Skin of body (tissue), 2 donors: ENCODE results near the gene NAXD. TPM values are rescaled to one million over a fixed set of nuclear protein-coding genes. Genes with fewer than 3 reads are reported as not detected.
"Not testable (repeated sequence)": the region's sequence is repeated elsewhere in the genome, so short reads cannot be mapped to it uniquely, and the experiment has no call there.

Source experiments
- DNase-seq: peaks from one replicate; lab custom pipeline; 2025; lab: John Stamatoyannopoulos, UW
- total RNA-seq: library from RNA; depleted of rRNA; stranded (reverse); fragments of >200 nt; gene quantifications from one replicate; pipeline ENCODE4 v1.2.3, GENCODE V29; 2014

The NAXD gene
- total RNA-seq, 1 donor from 2014 or later = 15.4 TPM

DNA sequence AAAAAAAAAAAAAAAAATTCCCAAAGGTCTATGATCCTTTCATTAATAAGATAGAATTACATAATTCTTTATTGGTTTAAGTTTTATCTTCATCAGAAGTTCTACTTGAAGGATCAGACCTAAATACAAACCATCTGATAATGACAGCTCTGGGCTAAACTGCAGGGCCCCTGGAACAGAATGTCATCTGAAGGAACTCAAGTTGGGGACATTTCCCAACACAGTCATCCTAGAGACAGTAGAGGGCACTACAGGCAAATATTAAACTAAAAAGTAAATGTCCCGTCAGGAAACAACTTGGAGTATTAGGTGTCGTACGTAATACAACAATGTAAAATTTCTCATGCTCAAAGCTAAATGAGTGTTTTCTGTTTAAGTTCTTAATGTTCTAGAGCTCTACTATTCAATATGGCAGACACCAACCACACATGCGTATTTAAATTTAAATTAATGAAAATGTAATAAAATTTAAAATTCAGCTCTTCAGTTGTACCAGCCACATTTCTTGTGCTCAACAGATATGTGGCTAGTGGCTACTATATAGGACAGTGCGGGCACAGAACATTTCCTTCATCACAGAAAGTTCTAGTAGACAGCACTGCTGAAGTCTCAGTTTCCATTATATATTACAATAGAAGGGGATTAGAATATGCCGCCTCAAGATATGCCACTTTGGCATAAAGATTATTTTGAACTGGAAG, 21.8 kb upstream of the NAXD start:
- peak; percentile 47 for DNase-seq

DNA sequence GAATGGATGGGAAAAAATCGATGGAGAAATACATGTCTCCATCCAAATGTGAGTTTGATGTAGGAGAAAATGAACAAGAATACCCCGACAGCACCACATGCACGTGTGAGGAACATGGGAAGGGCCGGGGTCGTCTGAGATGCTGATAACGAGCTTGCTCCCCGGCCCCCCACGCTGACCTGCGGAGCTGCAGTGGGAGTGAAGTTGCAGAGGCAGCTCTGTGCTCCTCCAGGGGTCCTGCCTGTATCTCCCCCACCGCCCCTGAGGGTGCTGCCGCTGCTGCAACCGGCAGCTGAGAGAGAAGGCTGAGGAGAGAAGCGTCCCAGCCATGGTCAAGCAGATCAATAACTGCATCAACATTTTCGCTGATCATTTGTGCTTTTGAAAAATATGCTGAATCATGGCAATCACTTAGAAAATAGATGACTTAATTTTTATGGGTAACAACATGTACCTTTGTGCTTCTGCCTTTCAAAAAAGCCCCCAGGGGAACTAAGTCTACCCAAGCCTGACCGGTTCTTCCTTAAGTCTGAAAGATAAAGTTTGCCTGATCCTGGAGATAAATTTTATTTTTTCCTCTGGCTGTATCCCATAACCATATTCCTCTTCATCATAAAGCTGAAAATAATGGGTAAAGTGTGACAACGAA, 18.2 kb upstream of the NAXD start:
- DNase-seq = no peak

DNA sequence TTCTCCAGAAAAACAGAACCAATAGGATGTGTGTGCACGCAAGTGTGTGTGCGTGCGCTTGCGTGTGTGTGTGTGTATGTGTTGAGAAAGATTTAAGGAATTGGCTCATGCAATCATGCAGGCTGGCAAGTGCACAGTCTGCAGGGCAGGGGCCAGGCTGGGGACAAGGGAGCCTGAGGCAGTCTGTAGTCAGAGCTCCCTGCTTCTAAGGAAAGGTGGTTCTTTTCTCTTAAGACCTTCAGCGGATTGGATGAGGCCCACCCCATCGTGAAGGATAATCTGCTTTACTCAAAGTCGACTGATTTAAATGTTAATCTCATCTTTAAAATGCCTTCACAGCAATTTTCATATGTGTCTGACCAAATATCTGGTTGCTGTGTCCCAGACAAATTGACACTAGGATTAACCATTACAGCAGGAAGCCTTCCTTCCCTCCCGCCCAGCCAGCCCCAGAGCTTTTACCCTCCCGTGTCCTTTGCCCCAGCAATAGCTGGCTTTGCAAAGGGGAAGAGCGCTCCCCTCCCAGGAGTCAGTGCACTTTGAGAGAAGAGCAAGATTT, 15.0 kb upstream of the NAXD start:
- DNase-seq = no peak

DNA sequence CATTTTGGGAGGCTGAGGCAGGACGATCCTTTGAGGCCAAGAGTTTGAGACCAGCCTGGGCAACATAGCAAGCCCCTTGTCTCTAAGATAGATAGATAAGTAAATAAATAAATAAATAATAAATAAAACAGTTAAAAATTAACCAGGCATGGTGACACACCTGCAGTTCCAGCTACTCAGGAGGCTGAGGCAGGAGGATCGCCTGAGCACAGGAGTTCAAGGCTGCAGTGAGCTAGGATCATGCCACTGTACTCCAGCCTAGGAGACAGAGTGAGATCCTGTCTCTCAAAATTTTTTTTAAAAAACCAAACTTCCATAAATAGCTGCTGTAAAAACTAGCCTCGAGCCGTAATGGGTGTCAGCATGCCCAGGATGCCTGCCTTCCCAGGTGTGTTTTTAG, 14.4 kb upstream of the NAXD start:
- DNase-seq = no peak

DNA sequence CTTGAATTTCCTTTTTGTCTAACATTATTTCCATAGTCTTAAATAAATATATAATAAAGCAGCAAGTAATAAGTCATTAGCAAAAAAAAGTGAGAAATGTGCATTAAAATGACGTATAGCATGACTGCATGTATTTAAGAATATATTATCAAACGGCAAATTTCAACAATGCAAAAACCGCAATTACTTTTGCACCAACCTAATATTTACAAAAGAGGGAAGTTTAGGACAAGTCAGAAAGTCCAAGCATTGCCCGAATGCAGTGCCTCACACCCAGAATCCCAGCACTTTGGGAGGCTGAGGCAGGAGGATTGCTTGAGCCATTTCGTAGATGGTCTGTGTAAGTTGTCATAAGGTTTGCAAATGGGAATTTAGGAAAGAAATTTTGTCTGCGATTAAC, 10.2 kb upstream of the NAXD start:
- DNase-seq = no peak

DNA sequence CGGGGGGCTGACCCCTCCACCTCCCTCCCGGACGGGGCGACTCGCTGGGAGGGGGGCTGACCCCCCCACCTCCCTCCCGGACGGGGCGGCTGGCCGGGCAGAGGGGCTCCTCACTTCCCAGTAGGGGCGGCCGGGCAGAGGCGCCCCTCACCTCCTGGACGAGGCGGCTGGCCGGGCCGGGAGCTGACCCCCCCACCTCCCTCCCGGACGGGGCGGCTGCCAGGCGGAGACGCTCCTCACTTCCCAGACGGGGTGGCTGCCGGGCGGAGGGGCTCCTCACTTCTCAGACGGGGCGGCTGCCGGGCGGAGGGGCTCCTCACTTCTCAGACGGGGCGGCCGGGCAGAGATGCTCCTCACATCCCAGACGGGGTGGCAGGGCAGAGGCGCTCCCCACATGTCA, 9.1 kb upstream of the NAXD start:
- not testable (repeated sequence) for DNase-seq

DNA sequence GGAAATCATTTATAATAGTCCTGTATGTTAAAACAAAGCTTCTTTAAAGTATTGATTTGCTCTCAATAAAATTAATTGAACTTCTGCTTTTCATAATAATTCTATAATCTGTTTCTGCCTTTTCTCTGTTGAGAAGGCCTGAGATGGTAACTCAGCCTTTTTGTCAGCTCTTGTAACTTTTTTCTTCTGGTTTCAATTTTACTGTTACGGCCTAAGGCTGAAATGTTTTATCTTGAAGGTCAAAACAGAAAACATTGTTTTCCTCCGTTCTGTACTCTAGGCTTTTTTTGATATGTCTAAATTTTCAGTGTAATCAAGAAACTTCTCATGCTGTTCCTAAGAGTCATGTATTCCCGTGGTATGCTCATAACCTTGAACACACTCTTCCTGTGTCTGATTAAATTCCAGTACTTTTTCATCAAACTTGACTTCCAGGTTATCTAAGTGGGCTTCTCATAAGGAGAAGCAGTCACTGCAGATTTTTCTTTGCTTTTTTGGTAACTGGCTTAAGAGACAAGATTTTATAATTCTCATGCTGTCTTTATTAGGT, 7.6 kb upstream of the NAXD start:
- DNase-seq = no peak

DNA sequence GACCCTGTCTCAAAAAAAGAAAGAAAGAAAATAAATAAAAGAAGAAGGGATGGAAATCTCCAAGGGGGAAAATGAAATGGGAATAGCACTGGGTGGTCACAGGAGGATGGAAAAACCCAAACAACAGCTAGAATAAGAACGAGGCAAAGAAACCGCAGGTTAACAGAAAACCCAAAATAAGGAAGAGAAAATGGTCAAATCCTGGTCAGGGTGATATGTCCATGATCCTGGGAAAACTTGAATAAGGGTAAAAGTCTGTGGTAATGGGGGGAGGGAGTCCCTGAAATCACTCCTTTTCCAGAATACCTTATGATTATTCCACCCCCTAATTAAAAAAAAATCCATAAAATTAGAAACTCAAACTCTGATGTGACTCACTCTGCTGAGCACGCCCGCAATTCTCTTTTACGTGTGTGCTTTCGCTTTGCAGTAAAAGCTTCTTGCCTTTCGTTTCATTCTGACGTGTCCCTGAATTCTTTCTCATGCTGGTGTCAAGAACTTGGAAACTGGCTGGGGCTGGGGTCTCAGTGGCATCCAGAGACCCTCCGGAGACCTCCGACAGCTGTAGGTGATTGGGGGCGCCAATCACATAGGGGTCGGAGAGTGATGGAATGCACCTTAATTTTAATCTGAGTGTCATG, 4.3 kb upstream of the NAXD start:
- no peak for DNase-seq

DNA sequence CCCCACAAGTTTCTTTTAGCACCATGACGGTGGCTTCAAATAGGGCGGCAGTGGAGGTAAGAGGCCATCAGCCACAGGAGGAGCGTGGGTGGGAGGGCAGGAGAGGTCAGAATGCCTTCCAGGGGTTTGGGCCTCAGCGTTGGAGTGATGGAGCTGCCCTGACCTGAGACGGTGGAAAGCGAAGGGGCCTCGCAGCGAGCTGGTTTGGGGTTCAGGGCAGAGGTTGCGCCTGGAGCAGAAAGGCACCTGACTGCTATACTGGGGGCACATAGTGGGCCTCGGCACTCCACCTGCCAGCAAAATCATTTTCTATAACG, 382 bp upstream of the NAXD start:
- no peak for DNase-seq

DNA sequence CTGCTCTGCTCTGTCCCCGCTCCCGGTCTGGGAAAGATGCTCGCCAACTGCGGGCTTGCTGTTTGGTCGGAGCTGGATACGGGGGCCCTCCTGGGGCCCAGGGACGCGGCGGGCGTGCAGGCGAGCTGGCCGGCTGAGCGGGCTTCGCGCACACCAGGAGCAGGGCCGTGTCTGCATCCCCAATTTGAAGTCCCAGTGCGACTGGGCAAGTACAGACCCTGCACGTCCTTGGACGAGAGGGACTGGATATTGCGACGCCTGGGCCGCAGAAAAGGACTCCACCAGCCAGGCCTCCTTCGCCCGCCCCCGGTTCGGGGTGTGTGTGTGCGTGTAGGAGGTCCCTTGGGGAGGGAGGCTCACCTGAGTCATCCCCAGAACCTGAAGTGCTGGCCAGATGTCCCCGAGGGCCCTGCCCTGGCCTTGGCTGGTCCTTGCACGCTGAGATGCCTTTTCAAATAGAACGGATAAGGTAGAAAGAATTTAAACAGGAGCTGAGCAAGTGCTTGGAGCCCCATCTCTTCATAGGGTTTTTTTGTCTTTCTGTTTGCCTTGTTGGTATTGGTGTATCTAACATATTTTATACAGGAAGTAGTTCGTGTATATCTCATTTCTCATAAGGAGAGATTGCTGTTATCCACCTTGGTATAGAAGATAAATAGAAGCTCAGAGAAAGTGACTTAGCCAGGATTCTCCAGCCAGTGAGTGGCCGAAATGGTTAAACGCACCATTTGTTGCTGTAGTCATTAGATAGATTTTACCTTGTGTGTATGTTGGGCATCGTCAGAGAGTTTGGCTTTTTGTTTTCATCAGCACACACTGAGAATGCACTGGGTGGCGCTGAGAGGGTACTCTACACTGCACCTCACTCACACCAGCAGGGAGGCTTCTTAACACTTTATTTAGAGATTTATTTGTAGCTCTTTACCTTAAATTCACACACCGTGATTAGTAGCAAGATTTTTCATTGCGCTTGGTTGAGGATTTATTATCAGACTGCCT, 1.1 kb downstream of the NAXD start:
- no peak for DNase-seq

DNA sequence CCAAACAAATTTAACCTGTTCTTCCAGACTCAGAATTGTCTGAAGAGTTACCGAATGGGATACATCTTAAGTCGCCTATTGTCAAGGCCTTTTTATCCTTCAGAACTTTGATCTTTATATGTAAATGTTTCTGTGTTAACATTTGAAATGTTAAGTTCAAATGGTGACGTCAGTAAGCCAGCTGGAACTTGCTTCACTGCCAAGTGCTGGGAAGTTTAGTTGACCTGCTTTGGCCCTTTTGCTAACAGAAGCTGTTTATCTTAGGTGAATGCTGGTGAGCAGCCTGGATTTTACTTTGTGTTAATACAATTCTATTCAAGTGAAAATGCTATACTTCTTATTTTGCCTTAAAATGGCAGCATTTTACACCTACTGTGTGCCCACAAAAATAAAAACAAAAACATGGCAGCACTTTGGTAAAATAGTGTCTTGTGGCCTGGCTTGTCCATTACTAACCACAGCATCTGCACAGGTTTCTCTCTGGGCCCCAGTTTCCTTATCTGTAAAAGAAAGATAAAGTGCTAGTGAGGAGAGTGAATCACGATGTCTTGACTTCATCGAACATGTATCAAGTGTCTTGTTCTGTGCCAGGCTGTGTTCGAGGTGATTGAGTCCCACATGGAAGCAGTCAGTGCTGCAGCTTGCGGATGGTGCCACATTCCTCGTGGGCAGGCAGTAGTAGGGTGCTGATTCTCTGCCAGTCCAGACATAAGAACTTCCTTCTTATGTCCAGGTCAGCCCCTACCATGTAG, 2.2 kb downstream of the NAXD start:
- peak; percentile 14 for DNase-seq

DNA sequence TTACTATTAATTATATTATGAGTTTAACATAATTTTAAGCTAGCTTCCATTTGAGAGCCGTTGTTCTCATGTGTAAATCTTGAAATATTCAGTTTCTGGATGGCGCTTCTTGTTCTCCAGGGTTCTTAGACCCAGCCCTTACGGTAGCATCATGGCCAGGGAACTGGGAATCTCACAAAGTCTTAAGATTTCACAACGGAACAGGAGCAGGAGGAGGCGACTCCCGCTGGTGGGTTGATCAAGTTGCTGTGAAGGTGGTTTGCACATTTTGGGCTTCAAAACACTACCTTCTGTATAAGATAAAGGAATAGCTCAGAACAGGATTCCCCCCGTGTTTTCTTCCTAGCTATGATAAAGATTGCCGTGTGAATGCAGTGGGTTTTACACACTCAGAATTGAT, 2.8 kb downstream of the NAXD start:
- no peak for DNase-seq

DNA sequence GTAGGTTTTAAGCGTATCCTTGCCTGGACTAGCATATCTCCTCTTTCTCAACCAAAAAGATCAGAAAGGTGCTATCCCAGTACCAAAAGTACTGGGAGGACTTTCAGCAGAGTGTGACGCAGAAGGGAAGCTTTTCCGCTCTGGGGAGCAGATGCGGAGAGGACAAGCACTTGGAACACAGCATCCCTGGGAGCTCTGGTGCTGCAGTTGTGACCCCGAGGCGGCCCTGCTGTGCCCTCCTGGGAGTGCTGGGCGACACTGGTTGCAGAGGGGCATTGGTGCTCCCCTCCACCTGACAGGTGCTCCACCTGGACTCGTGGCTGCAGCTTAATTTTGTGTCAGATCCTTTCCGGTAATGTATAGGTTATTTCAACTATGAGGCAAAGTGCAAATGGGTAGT, 3.4 kb downstream of the NAXD start:
- DNase-seq = no peak

DNA sequence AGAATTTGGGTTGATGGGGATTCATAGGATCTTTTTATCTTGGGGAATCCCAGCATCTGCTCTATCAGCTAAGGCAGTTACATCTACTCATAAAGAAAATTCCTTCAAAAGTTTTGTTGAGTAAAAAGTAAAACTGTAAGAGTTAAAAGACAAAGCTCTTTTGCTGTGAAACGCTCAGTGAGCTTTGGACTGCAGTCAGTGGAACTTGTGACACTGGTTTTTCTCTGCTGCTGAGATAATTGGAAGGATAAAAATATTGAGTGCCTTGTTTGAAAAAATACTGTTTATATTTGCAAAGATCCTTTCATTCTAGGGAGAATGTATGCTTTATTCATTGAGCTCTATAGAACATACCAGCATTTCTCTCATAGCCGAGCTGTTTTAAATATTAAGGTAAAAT, 5.3 kb downstream of the NAXD start:
- no peak for DNase-seq

DNA sequence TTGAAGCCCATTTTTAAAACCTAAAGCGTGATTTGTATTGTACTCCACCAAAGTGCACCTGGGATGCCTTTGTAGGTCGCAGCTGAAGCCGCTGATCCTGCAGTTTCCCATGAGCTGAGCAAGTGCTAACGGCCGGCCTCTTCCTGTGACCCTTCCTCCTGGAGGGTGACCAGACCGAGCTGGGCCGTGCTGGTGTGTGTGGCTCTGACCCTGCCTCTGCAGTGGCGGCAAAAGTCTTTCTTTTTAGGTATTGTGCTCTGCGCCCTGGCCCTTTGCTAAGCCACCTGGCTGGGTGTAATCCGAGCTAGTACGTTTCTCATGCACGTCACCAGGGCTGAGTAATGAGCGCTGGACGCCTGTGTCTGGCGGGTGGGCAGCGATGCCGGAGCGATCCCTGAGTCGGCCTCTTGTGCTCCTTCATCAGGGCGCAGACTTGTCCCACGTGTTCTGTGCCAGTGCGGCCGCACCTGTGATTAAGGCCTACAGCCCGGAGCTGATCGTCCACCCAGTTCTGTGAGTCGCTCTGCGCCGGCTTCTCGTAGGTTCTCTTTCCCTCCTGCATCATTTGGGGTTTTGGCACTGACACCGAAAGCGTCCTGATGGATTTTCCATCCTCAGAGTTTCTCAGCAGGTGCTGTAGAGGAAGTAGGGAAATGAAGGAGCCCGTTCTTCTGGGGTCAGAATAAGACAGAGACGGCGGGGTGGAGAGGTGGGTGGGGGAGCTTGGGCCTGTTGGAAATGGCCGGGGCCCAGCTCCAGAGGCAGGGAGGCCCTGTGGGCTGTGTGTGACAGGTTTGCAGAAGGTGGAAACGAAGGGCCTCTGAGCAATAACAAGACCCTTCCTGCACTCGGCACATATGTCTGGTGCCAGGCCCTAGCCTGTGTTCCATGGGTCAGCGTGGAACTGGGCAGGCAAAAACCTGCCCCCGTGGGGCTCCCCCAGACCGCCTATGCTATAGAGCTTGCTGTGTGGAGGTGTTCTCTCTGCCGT, 9.7 kb downstream of the NAXD start:
- DNase-seq = no peak

DNA sequence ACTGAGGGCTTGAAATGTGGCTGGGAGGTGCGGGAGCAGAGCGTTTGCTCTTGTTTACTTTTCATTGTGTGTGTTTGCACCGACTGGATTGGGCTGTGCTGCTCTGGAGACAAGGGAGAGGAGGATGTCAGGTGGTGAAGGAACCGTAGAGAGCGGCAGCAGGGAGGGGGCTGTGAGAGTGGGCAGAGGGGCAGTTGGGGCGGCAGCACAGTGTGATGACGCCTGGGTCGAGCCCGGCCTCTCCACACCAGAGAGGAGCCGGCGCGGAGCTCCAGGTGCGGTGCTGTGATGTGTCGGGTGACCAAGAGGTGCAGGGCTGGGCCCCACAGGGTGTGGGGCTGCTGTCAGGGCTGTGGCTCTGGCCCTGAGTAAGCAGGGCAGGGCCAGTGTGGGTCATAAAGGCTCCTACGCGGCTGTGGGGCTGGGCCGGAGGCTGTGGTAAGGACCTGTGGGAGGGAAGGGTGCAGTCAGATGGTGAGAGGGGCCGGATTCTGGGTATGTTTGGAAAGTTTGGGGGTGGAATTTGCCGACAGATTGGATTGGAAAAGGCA, 10.5 kb downstream of the NAXD start:
- no peak for DNase-seq

DNA sequence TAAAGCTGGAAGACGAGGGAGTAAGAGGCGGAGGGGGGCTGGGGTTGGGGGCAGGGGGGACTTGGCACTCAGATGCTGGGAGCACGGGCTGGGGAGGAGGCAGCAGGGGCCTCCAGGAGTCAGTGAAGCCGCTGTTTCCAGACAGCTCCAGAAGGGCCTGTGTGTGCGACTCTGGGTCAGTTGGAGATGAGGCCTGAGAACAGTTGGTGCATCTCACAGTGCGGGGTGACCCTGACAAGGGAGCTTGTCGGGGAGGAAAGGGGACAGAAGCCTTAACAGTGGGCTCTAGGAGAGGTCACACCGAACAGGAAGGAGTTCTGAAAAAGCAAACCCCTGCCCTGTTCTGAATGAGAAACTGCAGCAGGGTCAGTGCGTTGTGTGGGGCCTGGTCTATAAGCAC, 11.2 kb downstream of the NAXD start:
- no peak for DNase-seq

DNA sequence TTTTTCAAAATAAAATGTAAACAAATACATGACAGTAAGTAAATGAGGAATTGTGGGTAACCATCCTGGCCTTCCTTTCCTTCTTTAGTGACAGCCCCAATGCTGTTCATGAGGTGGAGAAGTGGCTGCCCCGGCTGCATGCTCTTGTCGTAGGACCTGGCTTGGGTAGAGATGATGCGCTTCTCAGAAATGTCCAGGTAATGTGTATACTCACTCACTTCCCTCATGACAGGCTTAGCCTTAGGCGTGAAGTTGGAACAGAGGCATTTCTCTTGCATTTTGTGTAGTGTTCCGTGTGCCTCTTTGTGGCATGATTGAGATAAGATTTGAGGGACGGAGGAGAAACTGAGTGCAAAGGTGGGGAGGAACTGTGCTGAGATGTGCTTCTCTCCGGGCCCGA, 12.0 kb downstream of the NAXD start:
- DNase-seq = no peak
